ENCODE results near the gene GRAMD1A.

GRCh38 chr19:35042056-35042730 is 42.1 kb downstream of the GRAMD1A start:
- TF ChIP-seq POLR2A (IDR thresholded peaks at IDR 0.05; ENCODE audit: extremely low read depth, insufficient read length) = no peak
- TF ChIP-seq, protein P1, sequence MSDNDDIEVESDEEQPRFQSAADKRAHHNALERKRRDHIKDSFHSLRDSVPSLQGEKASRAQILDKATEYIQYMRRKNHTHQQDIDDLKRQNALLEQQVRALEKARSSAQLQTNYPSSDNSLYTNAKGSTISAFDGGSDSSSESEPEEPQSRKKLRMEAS (IDR thresholded peaks at IDR 0.05; ENCODE audit: low read depth, low read length) = no peak
- no peak for TF ChIP-seq CTCF (IDR thresholded peaks at IDR 0.05; ENCODE audit: low read depth, low read length)

Data from NB4 (cell line).